Neural cell (in vitro differentiated cells): ENCODE data around the gene SH3BP5L. TPM values are rescaled to one million over a fixed set of nuclear protein-coding genes. Genes with fewer than 3 reads are reported as not detected.

ENCODE experiments used
- H2AFZ ChIP-seq: fragments of 200-600, 300-800 bp; sonication (generic), shearing (Covaris generic); 2 replicates; pipeline ENCODE4 v1.6.0; 2014; ENCODE audit warnings: low read depth, mild to moderate bottlenecking, antibody characterized with exemption, low read length, moderate library complexity
- H3F3A ChIP-seq: fragments of 200-600 bp; shearing (Covaris generic); 2 replicates; pipeline ENCODE4 v1.6.1; 2016; ENCODE audit warnings: mild to moderate bottlenecking, moderate library complexity, mixed read lengths, antibody characterized with exemption, low read length; ENCODE audit not compliant: insufficient read depth, poor library complexity, severe bottlenecking
- H3K27ac ChIP-seq: fragments of 200-600, 300-800 bp; sonication (generic), shearing (Covaris generic); 2 replicates; pipeline ENCODE4 v1.5.1; 2014; ENCODE audit warnings: mild to moderate bottlenecking, low read length, moderate library complexity
- H3K27me3 ChIP-seq: fragments of 300-800, 200-600 bp; sonication (generic), shearing (Covaris generic); 2 replicates; pipeline ENCODE4 v1.6.0; 2014; ENCODE audit warnings: mild to moderate bottlenecking, low read depth, low read length, moderate library complexity; ENCODE audit not compliant: insufficient read depth
- H3K36me3 ChIP-seq: fragments of 300-800, 200-600 bp; sonication (generic), shearing (Covaris generic); 2 replicates; pipeline ENCODE4 v1.5.1; 2014; ENCODE audit warnings: mild to moderate bottlenecking, antibody characterized with exemption, low read length, moderate library complexity; ENCODE audit not compliant: insufficient read depth
- H3K4me2 ChIP-seq: fragments of 300-800, 200-600 bp; sonication (generic), shearing (Covaris generic); 2 replicates; pipeline ENCODE4 v1.6.0; 2014; ENCODE audit warnings: mild to moderate bottlenecking, low read length
- H3K4me3 ChIP-seq: fragments of 300-800, 200-600 bp; sonication (generic), shearing (Covaris generic); 2 replicates; pipeline ENCODE4 v1.5.1; 2014; ENCODE audit warnings: mild to moderate bottlenecking, low read length, moderate library complexity
- H3K79me2 ChIP-seq: fragments of 200-600 bp; shearing (Covaris generic); replicated peaks from 2 replicates; pipeline ENCODE4 v1.6.0; 2014; ENCODE audit warnings: mild to moderate bottlenecking, low read length, moderate library complexity; ENCODE audit not compliant: insufficient read depth
- H3K9ac ChIP-seq: fragments of 300-800, 200-600 bp; sonication (generic), shearing (Covaris generic); 2 replicates; pipeline ENCODE4 v1.6.1; 2016; ENCODE audit warnings: mild to moderate bottlenecking, low read length, mixed read lengths
- H3K9me2 ChIP-seq: fragments of 200-600 bp; shearing (Covaris generic); 2 replicates; pipeline ENCODE4 v1.6.1; 2016; ENCODE audit warnings: mild to moderate bottlenecking, low read length, mixed read lengths; ENCODE audit not compliant: insufficient read depth
- H3K9me3 ChIP-seq: fragments of 200-600, 300-800 bp; sonication (generic), shearing (Covaris generic); 2 replicates; pipeline ENCODE4 v1.6.1; 2016; ENCODE audit warnings: mild to moderate bottlenecking, mixed run types, low read length, moderate library complexity, mixed read lengths
- H4K20me1 ChIP-seq: fragments of 200-600 bp; shearing (Covaris generic); 2 replicates; pipeline ENCODE4 v1.6.1; 2016; ENCODE audit warnings: mild to moderate bottlenecking, mixed run types; ENCODE audit not compliant: insufficient read depth
- CTCF ChIP-seq: fragments of 450-650 bp; IDR thresholded peaks from 2 replicates; pipeline ENCODE4 v1.5.1; 2014; ENCODE audit warnings: antibody characterized with exemption, mild to moderate bottlenecking, moderate library complexity; ENCODE audit not compliant: poor library complexity, severe bottlenecking
- EP300 ChIP-seq: fragments of 450-650 bp; conservative IDR thresholded peaks from 2 replicates; pipeline ENCODE4 v1.6.1; 2014; ENCODE audit warnings: antibody characterized with exemption, mild to moderate bottlenecking, moderate library complexity; ENCODE audit not compliant: poor library complexity, severe bottlenecking
- EZH2 ChIP-seq: fragments of 200-600, 300-800 bp; shearing (Covaris generic), sonication (generic); IDR thresholded peaks from 2 replicates; pipeline ENCODE4 v1.6.1; 2014; ENCODE audit warnings: antibody characterized with exemption, low read length, borderline replicate concordance, mild to moderate bottlenecking; ENCODE audit not compliant: insufficient read depth, poor library complexity, severe bottlenecking
- MXI1 ChIP-seq: fragments of 450-650 bp; conservative IDR thresholded peaks from 2 replicates; pipeline ENCODE4 v1.6.1; 2014; ENCODE audit warnings: antibody characterized with exemption, mild to moderate bottlenecking; ENCODE audit not compliant: poor library complexity, severe bottlenecking
- POLR2AphosphoS5 ChIP-seq: IDR thresholded peaks from 2 replicates; pipeline ENCODE4 v1.6.1; 2012
- RAD21 ChIP-seq: fragments of 450-650 bp; conservative IDR thresholded peaks from 2 replicates; pipeline ENCODE4 v1.6.1; 2014; ENCODE audit warnings: antibody characterized with exemption, mild to moderate bottlenecking, moderate library complexity
- SMC3 ChIP-seq: fragments of 450-650 bp; conservative IDR thresholded peaks from 2 replicates; pipeline ENCODE4 v1.6.1; 2014; ENCODE audit warnings: antibody characterized with exemption, mild to moderate bottlenecking, moderate library complexity; ENCODE audit not compliant: poor library complexity
- TAF1 ChIP-seq: IDR thresholded peaks from 2 replicates; pipeline ENCODE4 v1.6.1; 2012; ENCODE audit warnings: low read depth
- polyA plus RNA-seq: library from polyadenylated mRNA; depleted of rRNA; stranded (reverse); fragments of >200 nt; gene quantifications from 2 replicates; pipeline ENCODE4 v1.2.3, GENCODE V29; 2014
- TF ChIP-seq, protein P1 (sequence below): IDR thresholded peaks from 2 replicates; pipeline ENCODE4 v1.6.1; 2012; ENCODE audit warnings: borderline replicate concordance

The SH3BP5L gene
- polyA plus RNA-seq, 1 donor from 2014 or later, result 38.6 TPM

- no peaks in the 10 kb centered on the region for H4K20me1 ChIP-seq
- no peak overlapping the region for H3K4me3 ChIP-seq
- no peak overlapping the region for H2AFZ ChIP-seq
- no peak overlapping the region for H3K27ac ChIP-seq
- H3K36me3 ChIP-seq, result no peaks in the 10 kb centered on the region
- no peak overlapping the region for H3K9ac ChIP-seq
- TF ChIP-seq SMC3, result no peak
- H3K9me3 ChIP-seq, result no peaks in the 10 kb centered on the region
- H3K4me2 ChIP-seq, result no peak overlapping the region
- no peaks in the 10 kb centered on the region for H3K79me2 ChIP-seq
- H3K27me3 ChIP-seq, result no peaks in the 10 kb centered on the region
- no peaks in the 10 kb centered on the region for H3K9me2 ChIP-seq
- no peaks in the 10 kb centered on the region for H3F3A ChIP-seq
Measured at GRCh38 chr1:248850536-248851251, 25.0 kb upstream of the SH3BP5L start.

DNA sequence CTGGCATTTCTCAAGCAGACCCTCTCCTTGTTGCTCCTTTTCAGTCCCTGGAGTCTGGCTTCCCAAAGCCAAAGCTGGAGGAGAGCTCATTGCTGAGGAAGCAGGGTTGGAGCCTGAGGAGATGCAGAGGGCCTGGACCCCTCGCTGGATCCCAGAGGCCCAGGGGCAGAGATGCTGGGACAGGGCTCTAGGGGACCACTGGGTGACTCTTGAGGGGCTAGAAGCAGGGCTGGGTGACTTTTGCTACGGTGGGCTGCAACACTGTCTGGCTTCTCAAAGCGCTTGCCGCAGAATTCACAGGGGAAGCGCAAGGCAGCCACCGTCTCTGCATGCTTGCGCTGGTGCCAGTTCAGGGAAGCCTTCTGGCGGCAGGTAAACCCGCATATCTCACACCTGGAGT is 24.4 kb upstream of the SH3BP5L start:
- Histone ChIP-seq H4K20me1 (no peaks in the 10 kb centered on the region), H3K79me2 (no peaks in the 10 kb centered on the region), H3F3A (no peaks in the 10 kb centered on the region), H3K27me3 (no peaks in the 10 kb centered on the region), H3K36me3 (no peaks in the 10 kb centered on the region), H3K27ac (no peak overlapping the region), H3K9me3 (no peaks in the 10 kb centered on the region), H3K4me2 (no peak overlapping the region), H3K9ac (no peak overlapping the region), H3K4me3 (no peak overlapping the region), H3K9me2 (no peaks in the 10 kb centered on the region), H2AFZ (no peak overlapping the region)
- TF ChIP-seq MXI1, result no peak
- TF ChIP-seq TAF1, result no peak
- no peak for TF ChIP-seq RAD21
- TF ChIP-seq EP300, result no peak
- TF ChIP-seq, protein P1, sequence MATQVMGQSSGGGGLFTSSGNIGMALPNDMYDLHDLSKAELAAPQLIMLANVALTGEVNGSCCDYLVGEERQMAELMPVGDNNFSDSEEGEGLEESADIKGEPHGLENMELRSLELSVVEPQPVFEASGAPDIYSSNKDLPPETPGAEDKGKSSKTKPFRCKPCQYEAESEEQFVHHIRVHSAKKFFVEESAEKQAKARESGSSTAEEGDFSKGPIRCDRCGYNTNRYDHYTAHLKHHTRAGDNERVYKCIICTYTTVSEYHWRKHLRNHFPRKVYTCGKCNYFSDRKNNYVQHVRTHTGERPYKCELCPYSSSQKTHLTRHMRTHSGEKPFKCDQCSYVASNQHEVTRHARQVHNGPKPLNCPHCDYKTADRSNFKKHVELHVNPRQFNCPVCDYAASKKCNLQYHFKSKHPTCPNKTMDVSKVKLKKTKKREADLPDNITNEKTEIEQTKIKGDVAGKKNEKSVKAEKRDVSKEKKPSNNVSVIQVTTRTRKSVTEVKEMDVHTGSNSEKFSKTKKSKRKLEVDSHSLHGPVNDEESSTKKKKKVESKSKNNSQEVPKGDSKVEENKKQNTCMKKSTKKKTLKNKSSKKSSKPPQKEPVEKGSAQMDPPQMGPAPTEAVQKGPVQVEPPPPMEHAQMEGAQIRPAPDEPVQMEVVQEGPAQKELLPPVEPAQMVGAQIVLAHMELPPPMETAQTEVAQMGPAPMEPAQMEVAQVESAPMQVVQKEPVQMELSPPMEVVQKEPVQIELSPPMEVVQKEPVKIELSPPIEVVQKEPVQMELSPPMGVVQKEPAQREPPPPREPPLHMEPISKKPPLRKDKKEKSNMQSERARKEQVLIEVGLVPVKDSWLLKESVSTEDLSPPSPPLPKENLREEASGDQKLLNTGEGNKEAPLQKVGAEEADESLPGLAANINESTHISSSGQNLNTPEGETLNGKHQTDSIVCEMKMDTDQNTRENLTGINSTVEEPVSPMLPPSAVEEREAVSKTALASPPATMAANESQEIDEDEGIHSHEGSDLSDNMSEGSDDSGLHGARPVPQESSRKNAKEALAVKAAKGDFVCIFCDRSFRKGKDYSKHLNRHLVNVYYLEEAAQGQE, result no peak
- TF ChIP-seq SMC3, result no peak

DNA sequence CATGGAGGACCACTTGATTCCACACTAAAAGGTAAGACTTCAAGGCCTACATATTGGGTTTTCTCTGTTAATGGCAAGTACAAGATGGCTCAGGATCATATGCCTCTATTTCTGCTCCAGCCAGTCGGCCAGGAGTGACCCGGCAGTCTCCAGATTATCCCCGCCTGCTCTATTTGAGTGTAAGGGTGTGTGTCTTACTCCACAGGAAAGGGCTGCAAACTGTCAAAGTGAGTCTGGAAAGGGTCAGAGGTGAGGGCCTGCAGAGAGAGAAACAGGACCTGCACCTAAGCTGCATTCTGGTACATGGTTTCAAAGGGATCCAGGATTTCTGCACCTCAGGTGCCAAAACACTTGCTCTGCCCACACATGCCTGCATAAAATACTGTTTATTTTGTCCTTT is 23.9 kb upstream of the SH3BP5L start:
- no peaks in the 10 kb centered on the region for H3K36me3 ChIP-seq
- TF ChIP-seq SMC3, result no peak
- no peak for TF ChIP-seq EP300
- no peak for TF ChIP-seq POLR2AphosphoS5
- no peak for TF ChIP-seq TAF1
- TF ChIP-seq MXI1, result no peak
- no peak for TF ChIP-seq CTCF
- TF ChIP-seq, protein P1, result no peak
- no peak for TF ChIP-seq RAD21
- no peak for TF ChIP-seq EZH2
- no peaks in the 10 kb centered on the region for H3F3A ChIP-seq
- no peaks in the 10 kb centered on the region for H3K27me3 ChIP-seq
- no peaks in the 10 kb centered on the region for H4K20me1 ChIP-seq
- no peaks in the 10 kb centered on the region for H3K9me3 ChIP-seq
- no peak overlapping the region for H3K4me2 ChIP-seq
- no peaks in the 10 kb centered on the region for H3K9me2 ChIP-seq
- no peak overlapping the region for H3K27ac ChIP-seq
- H3K79me2 ChIP-seq, result no peaks in the 10 kb centered on the region
- no peak overlapping the region for H3K9ac ChIP-seq
- no peak overlapping the region for H3K4me3 ChIP-seq
- no peak overlapping the region for H2AFZ ChIP-seq
